OCI-LY1 (cell line): ENCODE data around the gene FRMD4A.

Experiments
- CTCF ChIP-seq: fragments of 200-600 bp; sonication (generic), shearing (Covaris generic); IDR thresholded peaks from 2 replicates; pipeline ENCODE4 v1.5.1; 2017; ENCODE audit warnings: mild to moderate bottlenecking, antibody characterized with exemption, low read length, moderate library complexity, mixed read lengths
- EZH2 ChIP-seq: fragments of 200-600 bp; sonication (generic), shearing (Covaris generic); IDR thresholded peaks from 2 replicates; pipeline ENCODE4 v1.8.0; 2017; ENCODE audit warnings: borderline replicate concordance, mixed run types, mild to moderate bottlenecking, antibody characterized with exemption, low read length, moderate library complexity, mixed read lengths

- TF ChIP-seq CTCF (no peak), EZH2 (no peak)
Observed at GRCh38 chr10:13925971-13926780, 404.5 kb downstream of the FRMD4A start.
